HG02840 (cell line): ENCODE results near the gene PRKCA.
"Not testable (repeated sequence)": the region's sequence is repeated elsewhere in the genome, so short reads cannot be mapped to it uniquely, and the experiment has no call there.

Experiments
- ATAC-seq: cut with Tn5 transposase; IDR thresholded peaks from one replicate; pipeline ENCODE4 v1.9.1; 2021; ENCODE audit warnings: mild to moderate bottlenecking, moderate library complexity, moderate number of reproducible peaks; ENCODE audit not compliant: unreplicated experiment, low FRiP score

PRKCA gene

DNA sequence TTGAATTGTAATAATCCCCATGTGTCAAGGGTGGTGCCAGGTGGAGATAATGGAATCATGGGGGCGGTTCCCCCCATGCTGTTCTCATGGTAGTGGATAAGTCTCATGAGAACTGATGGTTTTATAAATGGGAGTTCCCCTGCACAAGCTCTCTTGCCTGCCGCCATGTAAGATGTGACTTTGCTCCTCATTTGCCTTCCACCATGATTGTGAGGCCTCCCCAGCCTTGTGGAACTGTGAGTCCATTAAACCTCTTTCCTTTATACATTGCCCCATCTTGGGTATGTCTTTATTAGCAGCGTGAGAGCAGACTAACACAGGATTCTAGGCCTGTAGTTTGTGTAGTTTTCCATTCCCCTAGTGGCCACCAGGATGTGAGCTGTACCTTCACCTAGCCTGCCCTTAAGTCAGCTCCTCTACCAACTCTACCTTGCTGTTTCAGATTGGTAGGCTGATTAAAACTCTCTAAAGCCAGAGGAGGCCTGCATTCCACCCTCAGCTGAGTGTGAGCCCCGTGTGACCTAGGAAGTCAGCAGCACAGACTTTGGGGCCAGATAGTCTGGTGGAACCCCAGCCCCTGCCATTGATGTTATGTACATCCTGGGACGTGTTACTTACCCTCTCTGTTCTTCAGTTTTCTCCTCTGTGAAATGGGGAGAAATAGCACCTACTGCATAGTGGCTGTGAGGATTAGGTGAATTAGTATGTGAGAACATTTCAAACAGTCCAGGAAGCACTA is 280.1 kb downstream of the PRKCA start:
- ATAC-seq = no peak

DNA sequence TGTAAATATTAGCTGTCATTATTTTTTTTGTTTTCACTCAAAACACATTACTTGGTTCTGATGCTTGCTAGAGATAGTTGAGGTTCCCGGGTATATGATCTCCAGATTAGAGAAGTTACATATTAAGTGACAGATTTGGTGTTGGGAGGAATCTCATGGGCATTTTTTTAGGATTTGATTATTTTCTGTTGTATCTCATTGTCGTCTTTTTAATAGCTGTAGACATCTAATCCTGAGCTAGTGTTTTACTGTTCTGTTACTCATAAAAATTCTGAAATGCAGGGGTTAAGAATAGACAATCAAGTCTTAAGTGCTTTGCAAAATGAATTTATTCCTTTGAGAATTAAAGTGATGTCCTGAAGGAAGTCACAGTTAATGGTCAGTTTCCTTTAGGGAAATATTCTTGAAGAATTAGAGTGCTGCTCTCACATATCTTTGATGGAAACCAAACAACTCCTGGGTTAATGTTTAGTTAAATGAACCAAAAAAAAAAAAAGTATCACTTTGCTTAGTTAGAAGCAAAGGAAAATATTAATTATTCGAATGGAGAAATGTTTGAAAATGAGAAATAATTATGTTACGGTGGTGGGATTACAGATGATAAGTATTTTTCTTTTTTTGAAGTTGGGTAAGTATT is 280.8 kb downstream of the PRKCA start:
- ATAC-seq = no peak

DNA sequence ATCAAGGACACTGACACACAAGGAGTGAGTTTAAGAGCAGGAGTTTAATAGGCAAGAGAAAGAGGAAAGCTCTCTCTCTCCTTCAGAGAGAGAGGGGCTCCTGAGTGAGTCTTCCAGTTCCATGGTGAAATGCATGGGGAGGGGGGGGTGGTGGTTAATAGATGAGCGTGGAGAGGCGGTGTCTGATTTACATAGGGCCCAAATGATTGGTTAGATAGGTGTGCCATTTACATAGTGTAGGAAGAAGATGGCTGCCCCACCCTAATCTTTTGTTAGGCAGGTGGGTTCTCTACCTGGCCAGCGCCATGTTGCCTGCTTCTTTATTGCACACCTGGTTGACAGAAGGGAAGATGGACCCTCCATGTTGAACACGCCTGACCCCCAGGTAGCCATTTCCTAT is 282.5 kb downstream of the PRKCA start:
- ATAC-seq = no peak

DNA sequence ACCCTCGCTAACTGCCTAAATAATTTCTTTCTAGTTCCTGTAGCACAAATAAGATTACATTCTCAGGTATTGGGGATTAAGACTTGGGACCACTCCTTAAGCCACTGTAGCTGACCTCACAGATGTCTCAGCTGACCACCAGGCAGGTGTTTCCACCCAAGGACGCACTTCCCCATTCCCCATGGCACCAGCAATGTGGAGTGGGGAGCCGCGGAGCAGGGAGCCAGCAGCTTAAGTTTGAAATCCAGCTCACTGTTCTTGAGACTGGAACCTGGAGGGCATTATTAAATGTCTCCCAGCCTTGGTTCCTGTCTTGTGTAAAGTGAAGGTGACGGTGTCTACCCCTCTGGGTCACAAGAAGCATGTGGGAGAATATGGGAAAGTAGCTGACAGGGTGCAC is 283.1 kb downstream of the PRKCA start:
- no peak for ATAC-seq

DNA sequence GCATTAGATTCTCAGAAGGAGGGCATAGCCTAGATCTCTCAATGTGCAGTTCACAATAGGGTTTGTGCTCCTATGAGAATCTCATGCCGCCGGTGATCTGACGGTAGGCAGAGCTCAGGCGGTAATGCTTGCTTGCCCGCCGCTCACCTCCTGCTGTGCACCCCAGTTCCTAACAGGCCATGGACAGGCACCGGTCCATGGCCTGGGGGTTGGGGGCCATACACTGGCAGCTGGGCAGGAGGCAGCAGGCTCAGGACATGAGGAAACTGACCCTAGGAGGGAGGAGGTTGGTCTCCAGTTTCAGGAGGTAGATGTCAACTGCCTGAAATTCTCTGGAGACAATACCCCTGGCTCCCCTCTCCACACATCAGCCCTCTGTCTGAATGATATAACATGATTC is 287.5 kb downstream of the PRKCA start:
- no peak for ATAC-seq

DNA sequence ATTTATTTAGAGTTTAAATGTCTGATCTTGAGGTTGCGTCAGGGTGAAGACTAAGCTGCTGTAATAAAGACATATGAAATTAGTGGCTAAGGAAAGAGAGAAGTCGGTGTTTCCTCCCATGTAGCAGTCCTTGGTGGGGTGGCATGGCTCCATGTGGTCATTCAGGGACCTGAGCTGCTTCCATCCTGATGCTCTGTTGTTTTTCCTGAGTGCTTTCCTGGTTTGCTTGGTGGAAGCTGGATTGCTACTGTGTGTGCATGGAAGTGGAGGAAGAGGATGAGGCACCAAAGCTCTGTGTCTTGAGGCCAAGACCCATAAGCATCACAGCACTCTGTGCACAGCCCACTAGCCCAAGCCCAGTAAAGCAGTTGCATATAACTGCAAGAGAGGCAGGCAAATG is 290.7 kb downstream of the PRKCA start:
- ATAC-seq = no peak

DNA sequence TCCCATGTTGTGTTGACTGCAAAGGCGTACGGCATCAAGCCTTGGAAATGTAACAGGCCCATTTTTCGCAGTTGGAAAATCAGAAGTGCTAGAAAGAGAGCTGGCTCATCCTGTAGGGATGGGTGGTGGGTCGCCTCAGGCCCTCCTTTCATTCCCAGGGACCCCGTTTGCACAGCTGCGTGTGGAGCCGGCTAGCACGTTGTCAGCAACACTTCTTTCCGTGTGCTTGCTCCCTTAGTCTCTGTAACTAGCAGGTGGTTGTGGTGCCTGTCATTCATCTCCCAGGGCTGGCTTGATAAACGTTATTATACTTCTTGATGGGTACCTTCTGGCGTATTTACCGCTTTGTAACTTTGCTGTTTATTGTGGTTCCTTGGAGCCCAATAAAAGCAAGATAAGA is 293.5 kb downstream of the PRKCA start:
- ATAC-seq = no peak

DNA sequence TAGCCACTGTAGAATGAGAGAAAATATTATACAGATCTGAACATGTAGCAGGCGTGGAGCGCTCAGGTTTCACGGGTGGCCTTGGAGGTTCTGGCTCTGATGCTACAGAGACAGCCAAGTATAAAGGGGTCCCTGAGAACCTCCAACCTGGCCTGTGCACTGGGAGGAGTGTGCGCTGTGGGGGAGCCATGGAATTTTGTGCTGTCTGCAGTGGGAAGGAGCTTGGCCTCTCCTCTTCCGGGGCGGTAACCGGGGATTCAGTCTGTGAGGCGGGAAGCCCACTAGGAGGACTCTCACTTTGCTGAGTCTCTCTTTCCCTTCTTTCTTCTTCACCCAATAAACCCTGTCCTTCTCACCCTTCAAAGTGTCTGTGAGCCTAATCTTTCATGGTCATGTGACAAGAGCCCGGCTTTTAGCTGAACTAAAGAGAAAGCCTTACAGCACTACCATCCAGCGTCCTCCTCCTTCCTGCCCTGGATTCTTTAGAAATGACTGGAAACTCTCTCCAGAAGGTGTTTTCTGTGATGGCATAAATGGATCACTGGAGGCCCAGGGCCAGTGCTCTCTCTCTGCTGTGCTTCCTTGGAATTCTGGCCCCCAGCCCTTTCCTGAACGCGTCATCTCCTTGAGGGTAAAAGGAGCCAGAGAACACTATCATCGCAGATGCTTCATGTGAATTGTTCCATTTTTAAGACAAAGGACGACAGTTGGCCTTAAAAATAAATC is 300.4 kb downstream of the PRKCA start:
- no peak for ATAC-seq

DNA sequence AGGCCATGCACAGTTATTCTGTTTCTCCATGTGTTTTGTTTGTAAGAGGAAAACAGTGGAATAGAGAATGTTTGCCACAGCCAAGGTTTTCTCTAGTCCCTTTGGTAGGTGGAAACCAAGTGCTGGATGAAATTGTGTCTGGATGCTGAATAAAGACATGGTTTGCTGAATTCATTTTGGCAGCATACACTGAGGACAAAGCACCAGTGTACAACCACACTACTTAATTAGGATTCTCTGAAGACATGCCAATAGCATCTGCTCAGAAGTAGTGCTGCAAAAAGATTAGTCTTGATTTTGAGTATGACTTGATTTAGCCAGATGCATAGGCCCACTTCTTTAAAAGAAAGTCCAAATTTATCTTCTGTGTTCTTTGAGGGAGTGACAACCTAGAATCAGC is 302.0 kb downstream of the PRKCA start:
- no peak for ATAC-seq

DNA sequence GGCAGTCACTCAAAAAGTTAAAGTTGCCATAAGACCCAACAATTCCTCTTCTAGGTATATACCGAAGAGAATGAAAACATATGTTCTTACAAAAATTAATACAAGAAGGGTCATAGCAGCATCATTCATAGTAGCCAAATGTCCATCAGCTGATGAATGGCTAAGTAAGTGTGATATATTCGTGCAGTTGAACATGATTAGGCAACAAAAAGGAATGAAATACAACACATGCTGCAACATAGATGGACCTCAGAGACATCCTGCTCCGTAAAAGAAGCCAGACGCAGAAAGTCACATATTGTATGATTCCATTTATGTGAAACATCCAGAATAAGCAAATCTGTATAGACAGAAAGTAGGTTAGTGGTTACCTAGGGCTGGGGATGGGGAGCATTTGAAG is 303.1 kb downstream of the PRKCA start:
- no peak for ATAC-seq

DNA sequence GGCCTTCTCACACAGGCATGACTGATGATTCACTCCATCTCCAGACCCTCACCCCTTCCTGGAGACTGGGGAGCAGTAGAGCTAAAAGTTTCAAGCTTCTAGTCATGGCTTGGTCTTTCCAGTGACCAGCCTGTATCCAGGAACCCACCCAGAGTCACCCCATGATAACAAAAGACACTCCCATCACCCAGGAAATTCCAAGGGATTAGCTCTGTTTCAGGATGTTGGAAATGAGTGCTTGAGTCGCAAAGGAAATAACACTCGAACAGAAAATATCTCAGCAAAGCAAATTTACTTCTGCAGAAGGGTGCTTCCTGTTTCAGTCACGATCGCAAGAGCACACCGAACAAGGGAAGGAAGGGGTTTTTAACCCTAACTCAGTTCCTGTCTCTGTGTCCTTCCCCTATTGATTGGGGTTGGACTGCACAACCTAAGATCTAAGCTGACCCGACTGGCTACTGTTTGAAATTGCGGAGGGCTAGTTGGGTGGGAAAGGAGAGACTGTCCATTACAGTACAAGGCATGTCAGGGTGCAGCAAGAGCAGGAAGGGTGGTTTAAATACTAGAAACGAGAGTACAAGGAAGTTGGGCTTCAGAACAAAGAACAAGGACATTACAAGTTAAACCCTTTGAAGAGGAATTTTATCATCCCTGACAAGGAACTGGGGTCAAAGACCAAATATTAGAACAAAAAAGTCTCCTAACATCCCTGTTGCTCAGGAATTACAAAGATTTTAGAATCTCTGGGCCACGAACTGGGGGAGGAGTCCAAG is 308.1 kb downstream of the PRKCA start:
- no peak for ATAC-seq

DNA sequence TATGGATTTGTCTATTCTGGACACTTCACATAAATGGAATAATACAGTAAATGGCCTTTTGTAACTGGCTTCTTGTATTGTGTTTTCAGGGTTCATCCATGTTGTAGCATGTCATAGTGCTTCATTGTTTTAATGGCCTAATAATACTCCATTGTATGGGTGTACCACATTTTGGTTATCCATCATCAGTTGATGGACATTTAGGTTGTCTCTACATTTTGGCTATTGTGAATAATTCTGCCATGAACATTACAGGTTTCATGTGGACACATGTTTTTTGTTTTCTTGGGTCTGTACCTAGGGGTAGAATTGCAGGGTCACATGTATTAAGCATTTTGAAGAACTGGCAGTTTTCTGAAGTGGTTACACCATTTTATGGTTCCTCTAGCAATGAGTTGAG is 309.0 kb downstream of the PRKCA start:
- no peak for ATAC-seq

DNA sequence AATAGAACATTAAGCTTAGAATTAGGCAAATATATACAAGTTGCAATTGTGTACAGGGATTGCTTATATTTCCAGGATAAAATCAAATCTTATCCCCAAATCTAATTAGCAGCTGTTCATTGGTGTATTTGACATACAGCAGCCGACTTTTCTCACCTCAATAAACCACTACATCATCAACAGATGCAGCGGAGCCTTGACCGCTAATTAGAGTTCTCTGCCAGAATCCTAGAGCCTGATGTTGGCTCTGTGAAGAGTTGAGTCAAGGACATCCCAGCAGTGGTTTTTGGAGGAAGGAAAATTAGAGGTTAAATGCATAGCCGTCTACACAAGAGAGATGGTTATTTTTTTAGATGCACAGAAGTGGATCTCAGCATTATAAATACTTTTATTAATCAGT is 310.6 kb downstream of the PRKCA start:
- ATAC-seq = no peak

DNA sequence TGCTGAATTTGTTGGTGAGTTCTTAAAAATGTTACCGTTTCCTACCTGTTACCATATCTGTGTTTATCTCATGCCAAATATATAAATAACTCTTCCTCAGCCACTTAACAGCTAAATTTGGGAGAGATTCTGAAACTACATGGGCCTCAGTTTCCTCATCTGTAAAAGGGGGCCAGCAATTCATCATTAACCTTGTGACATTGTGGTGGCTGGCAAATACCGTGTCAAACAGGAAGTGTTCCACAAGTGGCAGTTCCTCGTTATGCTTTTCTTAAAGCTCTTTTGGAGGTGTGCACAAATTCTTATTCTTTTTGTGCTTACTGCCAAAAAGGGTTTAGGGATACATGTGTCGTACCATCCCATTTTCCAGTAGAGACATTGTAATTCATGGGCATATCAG is 312.1 kb downstream of the PRKCA start:
- no peak for ATAC-seq

DNA sequence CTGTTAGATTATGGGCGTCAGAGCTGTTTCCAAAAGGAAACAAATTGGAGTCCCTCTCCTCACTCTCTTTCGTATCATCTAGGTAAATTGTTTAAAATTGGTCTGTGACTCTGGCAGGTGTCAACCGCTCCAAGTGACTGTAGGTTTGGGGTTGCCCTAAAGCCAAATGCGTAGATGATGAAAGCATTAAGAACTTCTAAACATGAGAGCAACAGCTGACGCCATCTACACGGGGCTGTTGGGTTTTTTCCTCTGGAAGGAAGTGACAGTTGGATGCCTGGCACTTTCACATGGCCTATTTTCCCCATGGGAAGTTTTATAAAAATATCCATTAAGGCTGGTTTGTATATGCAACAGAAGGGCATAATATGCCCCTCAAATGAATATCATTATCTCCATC is 316.8 kb downstream of the PRKCA start:
- ATAC-seq = no peak

DNA sequence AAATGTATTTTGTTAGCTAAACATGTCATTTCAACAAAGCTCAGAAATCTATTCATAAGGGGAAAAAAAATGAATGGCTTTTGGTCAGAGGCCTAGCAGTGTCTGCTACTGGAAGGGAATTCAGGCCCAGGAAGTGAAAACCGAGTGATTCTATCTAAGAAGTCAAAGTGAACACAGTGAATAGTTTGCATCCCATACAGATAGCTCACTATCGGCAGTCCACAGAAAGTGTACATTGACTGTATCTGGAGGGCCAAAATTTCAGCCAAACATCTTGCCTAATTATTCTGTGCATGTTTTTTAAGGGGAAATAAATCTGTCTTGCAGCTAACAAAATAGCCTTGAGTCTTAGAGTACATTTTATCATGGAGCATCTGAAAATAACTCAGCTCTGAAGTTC is 318.1 kb downstream of the PRKCA start:
- no peak for ATAC-seq

DNA sequence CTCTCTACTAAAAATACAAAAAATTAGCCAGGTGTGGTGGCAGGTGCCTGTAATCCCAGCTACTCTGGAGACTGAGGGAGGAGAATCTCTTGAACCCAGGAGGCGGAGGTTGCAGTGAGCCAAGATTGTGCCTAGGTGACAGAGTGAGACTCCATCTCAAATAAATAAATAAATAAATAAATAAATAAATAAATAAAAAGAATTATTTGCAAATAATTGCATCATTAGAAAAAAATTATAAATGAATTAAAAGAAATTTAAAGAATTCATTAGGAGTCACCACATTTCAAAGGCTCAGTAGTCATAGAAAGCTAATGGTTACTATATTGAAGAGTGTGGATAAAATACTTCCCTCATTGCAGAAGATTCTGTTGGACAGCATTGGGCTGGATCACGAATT is 322.2 kb downstream of the PRKCA start:
- not testable (repeated sequence) for ATAC-seq

DNA sequence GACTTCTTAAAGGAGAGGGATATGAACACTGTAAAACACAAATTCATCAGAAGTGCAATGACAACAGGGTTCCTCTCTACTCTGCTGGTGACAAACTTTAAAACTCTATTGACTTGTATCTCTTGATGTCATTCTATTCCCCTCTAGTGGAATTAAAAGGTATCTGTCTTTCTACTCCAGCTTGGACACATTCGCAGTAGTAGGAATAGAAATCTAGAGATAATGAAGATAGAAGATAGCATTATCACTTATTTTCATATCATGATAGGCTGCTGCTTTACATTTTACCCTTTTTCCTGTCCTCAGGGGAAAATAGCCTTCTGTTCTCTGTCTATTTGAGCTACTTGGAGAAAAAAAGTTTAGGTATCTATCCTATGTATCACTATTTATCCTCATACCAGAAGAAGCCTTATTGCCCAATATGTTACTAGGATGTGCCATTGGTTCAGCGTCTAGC is 322.9 kb downstream of the PRKCA start:
- no peak for ATAC-seq

DNA sequence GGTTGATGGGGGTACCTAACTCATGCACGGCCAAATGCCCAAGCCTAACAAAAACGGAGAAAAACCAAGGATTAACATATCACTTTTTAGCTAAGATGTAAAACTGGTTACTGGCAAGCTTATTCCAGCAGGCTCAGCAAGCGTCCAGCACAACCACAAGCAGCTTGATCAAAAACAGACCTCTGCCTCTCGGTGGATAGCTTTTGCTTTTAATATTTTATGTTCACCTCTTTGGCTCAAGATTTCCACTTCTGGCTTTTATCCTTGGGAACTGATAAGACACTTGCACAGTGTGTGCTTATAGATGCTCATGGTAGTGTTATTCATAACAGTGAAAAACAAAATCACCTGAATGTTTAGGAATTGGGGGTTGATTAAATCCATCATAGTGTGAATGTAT is 325.6 kb downstream of the PRKCA start:
- no peak for ATAC-seq

DNA sequence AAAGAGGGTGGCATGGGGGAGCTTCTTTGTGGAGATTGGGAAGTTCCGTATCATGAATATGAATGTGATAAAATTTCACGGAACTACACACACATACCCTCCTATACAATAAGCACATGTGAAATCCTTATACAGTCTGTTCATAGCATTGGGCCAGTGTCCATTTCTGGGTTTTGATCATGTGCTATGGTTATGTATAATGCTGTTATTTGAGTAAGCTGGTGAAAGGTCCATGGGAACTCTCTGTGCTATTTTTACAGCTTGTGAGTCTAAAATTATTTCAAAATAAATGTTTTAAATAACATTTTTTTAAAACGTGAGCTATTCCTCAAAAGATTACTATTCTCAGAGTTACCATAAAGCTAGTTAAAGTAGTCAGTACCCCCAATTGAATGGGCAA is 327.3 kb downstream of the PRKCA start:
- no peak for ATAC-seq

DNA sequence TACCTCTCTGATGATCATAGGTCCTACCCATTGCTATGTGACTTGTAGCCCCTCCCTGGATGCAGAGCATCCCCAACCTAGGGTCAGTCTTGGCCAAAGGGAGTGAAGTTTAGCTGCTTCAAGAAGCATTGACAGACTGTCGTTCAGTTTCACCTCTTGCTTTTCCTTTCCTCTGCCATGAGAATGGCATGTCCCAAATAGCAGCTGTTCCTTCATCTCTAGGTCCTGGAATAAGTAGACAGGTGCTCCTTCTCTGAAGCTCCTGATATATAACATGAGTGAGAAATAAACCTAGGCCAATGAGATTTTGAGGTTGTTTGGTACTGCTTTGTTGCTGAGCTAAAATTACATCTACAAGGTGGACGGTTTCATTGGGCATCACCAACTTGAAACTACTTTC is 328.0 kb downstream of the PRKCA start:
- ATAC-seq = no peak
